Activated CD4-positive, alpha-beta T cell treated with anti-CD3 and anti-CD28 coated beads, Interleukin-10, Interleukin-2, amounts not matched to agents 100 ng/mL and 50 ng/mL, durations not matched to agents 16 hours and 8 hours (primary cell): Measurements from ENCODE around the gene TREML4.
"Not testable (repeated sequence)": the region's sequence is repeated elsewhere in the genome, so short reads cannot be mapped to it uniquely, and the experiment has no call there.

Source experiments
- DNase-seq: peaks from one replicate; pipeline ENCODE4 v3.0.0-alpha.2; 2020

The TREML4 gene

GRCh38 chr6:41208439-41209106 lies 19.6 kb upstream of the TREML4 start:
- no peak for DNase-seq

GRCh38 chr6:41209547-41210320 lies 18.4 kb upstream of the TREML4 start:
- DNase-seq = no peak

GRCh38 chr6:41214559-41215238 lies 13.4 kb upstream of the TREML4 start:
- no peak for DNase-seq

- DNase-seq = no peak
These were observed 12.4 kb upstream of the TREML4 start for GRCh38 chr6:41215777-41216176.

GRCh38 chr6:41216616-41217015 lies 11.5 kb upstream of the TREML4 start:
- DNase-seq = no peak

- no peak for DNase-seq
These were observed 6.1 kb upstream of the TREML4 start for GRCh38 chr6:41222045-41222444.

- no peak for DNase-seq
These were observed 5.6 kb upstream of the TREML4 start for GRCh38 chr6:41222513-41222912.

GRCh38 chr6:41224800-41225199 lies 3.3 kb upstream of the TREML4 start:
- no peak for DNase-seq

GRCh38 chr6:41226752-41227151 lies 1.4 kb upstream of the TREML4 start:
- DNase-seq = no peak

GRCh38 chr6:41228616-41229015 lies 467 bp downstream of the TREML4 start:
- no peak for DNase-seq

- no peak for DNase-seq
These were observed 1.6 kb downstream of the TREML4 start for GRCh38 chr6:41229721-41230120.

- DNase-seq = no peak
These were observed 3.1 kb downstream of the TREML4 start for GRCh38 chr6:41231246-41231645.

GRCh38 chr6:41232667-41233066 lies 4.5 kb downstream of the TREML4 start:
- no peak for DNase-seq

GRCh38 chr6:41236276-41236675 lies 8.1 kb downstream of the TREML4 start:
- no peak for DNase-seq

- no peak for DNase-seq
These were observed 9.0 kb downstream of the TREML4 start for GRCh38 chr6:41237128-41237527.

GRCh38 chr6:41239467-41240159 lies 11.5 kb downstream of the TREML4 start:
- DNase-seq = no peak

- not testable (repeated sequence) for DNase-seq
These were observed 18.4 kb downstream of the TREML4 start for GRCh38 chr6:41246529-41246928.

- DNase-seq = no peak
These were observed 19.2 kb downstream of the TREML4 start for GRCh38 chr6:41247288-41247865.

- no peak for DNase-seq
These were observed 19.9 kb downstream of the TREML4 start for GRCh38 chr6:41247882-41248705.

GRCh38 chr6:41252401-41253169 lies 24.4 kb downstream of the TREML4 start:
- no peak for DNase-seq

- no peak for DNase-seq
These were observed 27.0 kb downstream of the TREML4 start for GRCh38 chr6:41255110-41255509.
